ENCODE results near the gene CACNG4. TPM values are rescaled to one million over a fixed set of nuclear protein-coding genes. Genes with fewer than 3 reads are reported as not detected.

CACNG4 gene
- total RNA-seq, 3 donors from 2014 or later: 0.07 to 0.47 (median 0.26) TPM

GRCh38 chr17:66953630-66954020, 10.9 kb upstream of the CACNG4 start:
- DNase-seq (no peak), ATAC-seq (no peak)
- no peak for TF ChIP-seq CTCF (IDR thresholded peaks at IDR 0.05)
- H3K4me3 ChIP-seq: no peak overlapping the region
- H3K36me3 ChIP-seq (ENCODE audit: low read depth): no peaks in the 10 kb centered on the region
- intact Hi-C loops (cut with DNase I, micrococcal nuclease): no loop called here
- H3K4me1 ChIP-seq (ENCODE audit: low read depth): peaks cover 2% of the 10 kb centered on the region
- no peaks in the 10 kb centered on the region for H3K9me3 ChIP-seq

GRCh38 chr17:66954632-66955031, 9.9 kb upstream of the CACNG4 start:
- DNase-seq (no peak), ATAC-seq (no peak)
- intact Hi-C loops (cut with DNase I, micrococcal nuclease): no loop called here
- Histone ChIP-seq H3K9me3 (no peaks in the 10 kb centered on the region), H3K36me3 (ENCODE audit: low read depth) (no peaks in the 10 kb centered on the region), H3K4me3 (no peak overlapping the region), H3K4me1 (ENCODE audit: low read depth) (peaks cover 2% of the 10 kb centered on the region)
- TF ChIP-seq CTCF (IDR thresholded peaks at IDR 0.05): no peak

- H3K9me3 ChIP-seq: no peaks in the 10 kb centered on the region
- DNase-seq (no peak), ATAC-seq (no peak)
- no peak for TF ChIP-seq CTCF (IDR thresholded peaks at IDR 0.05)
- no peaks in the 10 kb centered on the region for H3K36me3 ChIP-seq (ENCODE audit: low read depth)
- H3K4me1 ChIP-seq (ENCODE audit: low read depth): peaks cover 2% of the 10 kb centered on the region
- no peak overlapping the region for H3K4me3 ChIP-seq
- intact Hi-C loops (cut with DNase I, micrococcal nuclease): no loop called here
Observed at GRCh38 chr17:66955821-66956220, 8.7 kb upstream of the CACNG4 start.

GRCh38 chr17:66956941-66957340, 7.6 kb upstream of the CACNG4 start:
- Histone ChIP-seq H3K4me1 (ENCODE audit: low read depth) (peaks cover 2% of the 10 kb centered on the region), H3K9me3 (no peaks in the 10 kb centered on the region), H3K4me3 (no peak overlapping the region), H3K36me3 (ENCODE audit: low read depth) (no peaks in the 10 kb centered on the region)
- intact Hi-C loops (cut with DNase I, micrococcal nuclease): no loop called here
- DNase-seq: no peak
- TF ChIP-seq CTCF (IDR thresholded peaks at IDR 0.05): no peak
- no peak for ATAC-seq

GRCh38 chr17:66957343-66957742, 7.2 kb upstream of the CACNG4 start:
- ATAC-seq: no peak
- intact Hi-C loops (cut with DNase I, micrococcal nuclease): no loop called here
- DNase-seq: no peak
- H3K4me1 ChIP-seq (ENCODE audit: low read depth): peaks cover under 1% of the 10 kb centered on the region
- TF ChIP-seq CTCF (IDR thresholded peaks at IDR 0.05): no peak
- no peaks in the 10 kb centered on the region for H3K36me3 ChIP-seq (ENCODE audit: low read depth)
- H3K4me3 ChIP-seq: no peak overlapping the region
- no peaks in the 10 kb centered on the region for H3K9me3 ChIP-seq

- Histone ChIP-seq H3K9me3 (no peaks in the 10 kb centered on the region), H3K4me1 (ENCODE audit: low read depth) (no peaks in the 10 kb centered on the region), H3K36me3 (ENCODE audit: low read depth) (no peaks in the 10 kb centered on the region), H3K4me3 (no peak overlapping the region)
- intact Hi-C loops (cut with DNase I, micrococcal nuclease): no loop called here
- no peak for DNase-seq
- no peak for ATAC-seq
- TF ChIP-seq CTCF (IDR thresholded peaks at IDR 0.05): no peak
Observed at GRCh38 chr17:66957951-66958579, 6.4 kb upstream of the CACNG4 start.

Data from mucosa of descending colon (tissue), 3 donors.